ENCODE data around the gene ABCD1.

The ABCD1 gene

DNA sequence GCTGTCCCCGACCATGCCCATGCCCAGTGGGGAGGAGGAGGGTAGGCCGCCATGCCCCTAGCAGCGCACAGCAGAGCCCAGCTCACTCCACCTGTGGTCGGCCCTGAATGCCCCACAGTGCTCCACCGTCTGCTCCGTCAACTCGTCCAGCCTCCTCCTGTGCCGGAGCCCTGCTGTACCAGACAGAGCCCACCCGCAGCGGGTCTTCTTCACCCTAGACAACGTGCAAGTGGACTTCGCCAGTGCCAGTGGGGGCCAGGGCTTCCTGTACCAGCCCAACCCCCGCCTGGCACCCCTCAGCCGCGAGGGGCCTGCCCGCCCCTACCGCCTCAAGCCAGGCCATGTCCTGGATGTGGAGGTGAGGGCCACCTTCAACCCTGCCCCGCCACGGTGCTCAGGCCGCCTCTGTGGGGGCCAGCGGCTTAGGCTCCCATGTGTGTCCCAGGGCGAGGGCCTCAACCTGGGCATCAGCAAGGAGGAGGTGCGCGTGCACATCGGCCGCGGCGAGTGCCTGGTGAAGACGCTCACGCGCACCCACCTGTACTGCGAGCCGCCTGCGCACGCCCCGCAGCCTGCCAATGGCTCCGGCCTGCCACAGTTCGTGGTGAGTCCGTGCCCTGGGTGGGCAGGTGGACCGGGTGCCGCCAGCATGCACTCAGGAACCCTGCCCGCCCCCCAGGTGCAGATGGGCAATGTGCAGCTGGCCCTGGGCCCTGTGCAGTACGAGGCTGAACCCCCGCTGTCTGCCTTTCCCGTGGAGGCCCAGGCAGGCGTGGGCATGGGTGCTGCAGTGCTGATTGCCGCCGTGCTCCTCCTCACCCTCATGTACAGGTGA lies 49.3 kb downstream of the ABCD1 start:
- no peak for DNase-seq (ENCODE audit: low spot score)

DNA sequence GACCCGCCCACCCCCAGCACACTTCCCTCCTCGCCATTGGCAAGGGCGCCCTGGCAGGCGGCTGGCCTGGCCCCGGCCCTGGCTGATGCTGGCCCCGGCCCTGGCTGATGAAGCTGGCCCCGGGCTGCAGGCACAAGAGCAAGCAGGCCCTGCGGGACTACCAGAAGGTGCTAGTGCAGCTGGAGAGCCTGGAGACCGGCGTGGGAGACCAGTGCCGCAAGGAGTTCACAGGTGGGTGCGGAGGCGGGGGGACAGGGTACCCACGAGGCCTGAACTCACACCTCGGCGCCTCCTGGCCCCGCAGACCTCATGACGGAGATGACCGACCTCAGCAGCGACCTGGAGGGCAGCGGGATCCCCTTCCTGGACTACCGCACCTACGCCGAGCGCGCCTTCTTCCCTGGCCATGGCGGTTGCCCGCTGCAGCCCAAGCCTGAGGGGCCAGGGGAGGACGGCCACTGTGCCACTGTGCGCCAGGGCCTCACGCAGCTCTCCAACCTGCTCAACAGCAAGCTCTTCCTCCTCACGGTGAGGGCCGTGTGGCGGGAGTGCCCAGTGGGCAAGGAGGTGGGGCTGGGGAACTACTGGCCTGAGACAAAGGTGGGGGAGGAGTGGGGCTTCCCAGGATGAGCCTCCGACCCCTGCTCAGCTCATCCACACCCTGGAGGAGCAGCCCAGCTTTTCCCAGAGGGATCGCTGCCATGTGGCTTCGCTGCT lies 50.1 kb downstream of the ABCD1 start:
- DNase-seq (ENCODE audit: low spot score), result no peak

DNA sequence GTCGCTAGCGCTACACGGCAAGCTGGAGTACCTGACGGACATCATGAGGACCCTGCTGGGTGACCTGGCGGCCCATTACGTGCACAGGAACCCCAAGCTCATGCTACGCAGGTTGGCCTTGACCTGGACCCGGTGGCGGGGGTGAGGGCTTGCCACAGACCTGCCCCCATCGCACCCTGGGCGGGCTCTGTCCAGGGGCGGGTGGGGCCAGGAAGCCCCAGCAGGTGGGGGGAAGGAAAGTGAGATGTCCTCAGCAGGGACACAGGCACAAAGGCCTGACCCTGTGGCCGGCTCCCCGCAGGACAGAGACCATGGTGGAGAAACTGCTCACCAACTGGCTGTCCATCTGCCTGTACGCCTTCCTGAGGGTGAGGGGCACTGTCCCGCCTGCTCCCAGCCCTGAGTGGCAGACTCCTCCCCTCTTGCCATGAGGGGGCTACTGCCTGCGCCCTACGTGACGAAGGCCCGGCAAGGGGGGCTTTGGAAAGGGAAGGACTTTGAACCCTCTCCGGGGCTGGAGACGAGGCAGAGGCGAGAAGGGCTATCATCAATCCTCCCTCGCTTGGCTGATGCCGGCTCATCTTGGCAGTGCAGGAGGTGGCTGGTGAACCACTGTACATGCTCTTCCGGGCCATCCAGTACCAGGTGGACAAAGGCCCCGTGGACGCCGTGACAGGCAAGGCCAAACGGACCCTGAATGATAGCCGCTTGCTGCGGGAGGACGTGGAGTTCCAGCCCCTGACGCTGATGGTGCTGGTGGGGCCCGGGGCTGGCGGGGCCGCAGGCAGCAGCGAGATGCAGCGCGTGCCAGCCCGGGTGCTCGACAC lies 50.9 kb downstream of the ABCD1 start:
- DNase-seq (ENCODE audit: low spot score), result no peak

DNA sequence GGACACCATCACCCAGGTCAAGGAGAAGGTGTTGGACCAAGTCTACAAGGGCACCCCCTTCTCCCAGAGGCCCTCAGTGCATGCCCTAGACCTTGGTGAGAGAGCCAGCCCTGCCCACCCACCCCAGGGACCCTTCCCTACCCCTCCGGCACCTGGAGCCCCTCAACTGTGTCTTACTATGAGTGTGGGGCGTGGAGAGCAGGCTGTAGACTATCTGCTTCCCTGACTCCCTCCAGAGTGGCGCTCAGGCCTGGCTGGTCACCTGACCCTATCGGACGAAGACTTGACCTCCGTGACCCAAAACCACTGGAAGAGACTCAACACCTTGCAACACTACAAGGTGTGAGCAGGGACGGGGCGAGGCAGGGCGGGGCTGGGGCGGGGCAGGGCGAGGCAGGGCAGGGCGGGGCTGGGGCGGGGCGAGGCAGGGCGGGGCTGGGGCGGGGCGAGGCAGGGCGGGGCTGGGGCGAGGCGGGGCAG lies 51.5 kb downstream of the ABCD1 start:
- no peak for DNase-seq (ENCODE audit: low spot score)

- no peak for DNase-seq (ENCODE audit: low spot score)
Measured at GRCh38 chrX:153776611-153777045, 52.0 kb downstream of the ABCD1 start.

DNA sequence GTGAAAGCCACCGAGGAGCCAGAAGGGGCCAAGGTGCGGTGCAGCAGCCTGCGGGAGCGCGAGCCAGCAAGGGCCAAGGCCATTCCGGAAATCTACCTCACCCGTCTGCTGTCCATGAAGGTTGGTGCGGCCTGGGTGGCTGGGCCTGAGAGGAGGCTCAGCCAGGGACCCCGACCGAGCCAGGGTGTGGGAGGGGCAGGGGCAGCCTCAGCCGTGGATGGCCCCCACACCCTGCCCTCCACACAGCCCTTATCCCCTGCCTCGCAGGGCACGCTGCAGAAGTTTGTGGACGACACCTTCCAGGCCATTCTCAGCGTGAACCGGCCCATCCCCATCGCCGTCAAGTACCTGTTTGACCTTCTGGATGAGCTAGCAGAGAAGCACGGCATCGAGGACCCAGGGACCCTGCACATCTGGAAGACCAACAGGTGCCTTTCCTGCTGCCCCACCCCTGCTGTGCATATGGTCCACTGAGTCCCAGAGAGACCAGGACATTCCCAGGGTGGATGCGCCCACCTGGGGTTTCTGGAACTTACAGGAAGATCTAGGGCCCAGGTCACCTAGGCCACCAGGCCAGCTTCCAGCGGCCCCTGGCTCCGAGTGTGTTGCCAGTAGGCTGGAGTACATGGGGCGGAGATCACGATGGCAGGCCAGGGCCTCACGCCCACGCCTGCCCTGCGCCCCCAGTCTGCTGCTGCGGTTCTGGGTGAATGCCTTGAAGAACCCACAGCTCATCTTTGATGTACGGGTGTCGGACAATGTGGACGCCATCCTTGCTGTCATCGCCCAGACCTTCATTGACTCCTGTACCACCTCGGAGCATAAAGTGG lies 52.8 kb downstream of the ABCD1 start:
- DNase-seq (ENCODE audit: low spot score), result no peak

DNA sequence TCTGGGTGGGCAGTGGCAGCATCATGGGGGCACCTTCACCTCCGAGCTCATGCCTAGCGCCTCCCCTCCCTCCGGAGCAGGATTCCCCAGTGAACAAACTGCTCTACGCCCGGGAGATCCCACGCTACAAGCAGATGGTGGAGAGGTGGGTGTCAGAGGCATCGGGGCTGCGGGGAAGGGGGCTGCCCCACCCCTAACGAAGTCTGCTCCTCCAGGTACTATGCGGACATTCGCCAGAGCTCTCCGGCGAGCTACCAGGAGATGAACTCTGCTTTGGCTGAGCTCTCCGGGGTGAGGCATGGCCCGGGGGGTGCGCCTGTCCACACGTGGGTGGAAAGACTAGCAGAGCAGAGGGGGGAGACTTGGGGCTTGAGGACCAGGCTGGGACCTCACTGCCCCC lies 53.5 kb downstream of the ABCD1 start:
- no peak for DNase-seq (ENCODE audit: low spot score)

DNA sequence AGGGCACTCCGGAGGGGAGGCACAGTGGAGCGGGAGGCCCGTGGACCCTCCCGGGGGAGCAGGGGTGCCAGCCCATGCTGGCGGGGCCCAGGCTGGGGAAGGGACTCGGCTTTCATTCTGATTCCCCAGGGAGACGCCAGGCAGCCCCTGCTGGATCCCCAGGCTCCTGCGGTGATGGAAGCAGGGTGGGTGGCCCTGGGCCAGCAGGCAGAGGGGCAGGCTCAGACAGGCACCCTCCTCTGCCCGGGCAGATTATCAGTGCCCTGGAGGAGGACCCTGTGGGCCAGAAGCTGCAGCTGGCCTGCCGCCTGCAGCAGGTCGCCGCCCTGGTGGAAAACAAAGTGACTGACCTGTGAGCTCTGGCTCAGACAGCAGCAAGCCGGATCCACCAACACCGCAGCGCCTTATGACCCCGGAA lies 54.0 kb downstream of the ABCD1 start:
- DNase-seq (ENCODE audit: low spot score), result no peak

- no peak for DNase-seq (ENCODE audit: low spot score)
Measured at GRCh38 chrX:153779891-153780677, 55.4 kb downstream of the ABCD1 start.

DNA sequence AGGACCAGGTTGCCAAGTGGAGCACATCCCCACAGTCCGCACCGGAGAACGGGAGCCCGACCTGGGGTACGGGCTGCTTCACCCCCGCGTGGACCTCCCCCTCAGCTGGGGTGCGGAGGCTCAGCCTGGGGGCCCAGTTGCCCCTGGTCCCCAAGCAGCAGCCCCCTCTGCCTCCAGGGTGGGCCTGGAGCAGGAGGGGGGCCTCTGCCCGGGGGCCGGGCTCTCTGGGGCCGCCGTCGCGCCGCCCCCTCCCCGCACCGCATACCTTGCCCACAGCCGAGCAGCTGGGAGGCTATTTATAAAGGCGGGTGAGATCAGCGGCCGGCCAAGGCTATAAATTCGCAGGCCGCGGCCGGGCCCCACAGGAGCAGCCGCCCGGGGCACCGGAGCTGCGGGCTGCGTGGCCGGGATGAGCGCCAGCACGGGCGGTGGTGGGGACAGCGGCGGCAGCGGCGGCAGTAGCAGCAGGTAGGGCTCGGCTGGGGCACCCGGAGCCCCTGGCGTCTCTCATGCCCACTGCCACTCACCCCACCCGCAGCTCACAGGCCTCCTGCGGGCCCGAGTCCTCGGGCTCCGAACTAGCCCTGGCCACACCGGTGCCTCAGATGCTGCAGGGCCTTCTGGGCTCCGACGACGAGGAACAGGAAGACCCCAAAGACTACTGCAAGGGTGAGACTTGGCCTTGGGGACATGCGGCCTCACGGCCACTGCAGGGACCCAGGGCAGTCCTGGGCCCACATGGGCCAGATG lies 56.2 kb downstream of the ABCD1 start, which contains the start of gene SRPK3:
Gene SRPK3 (plus strand): TSS at position 364 of the 750 bp plus-strand sequence. CDS start 46 bp downstream, at position 410.
- peak; percentile 72 for DNase-seq (ENCODE audit: low spot score)

GRCh38 chrX:153781428-153782047 lies 56.9 kb downstream of the ABCD1 start:
- no peak for DNase-seq (ENCODE audit: low spot score)

DNA sequence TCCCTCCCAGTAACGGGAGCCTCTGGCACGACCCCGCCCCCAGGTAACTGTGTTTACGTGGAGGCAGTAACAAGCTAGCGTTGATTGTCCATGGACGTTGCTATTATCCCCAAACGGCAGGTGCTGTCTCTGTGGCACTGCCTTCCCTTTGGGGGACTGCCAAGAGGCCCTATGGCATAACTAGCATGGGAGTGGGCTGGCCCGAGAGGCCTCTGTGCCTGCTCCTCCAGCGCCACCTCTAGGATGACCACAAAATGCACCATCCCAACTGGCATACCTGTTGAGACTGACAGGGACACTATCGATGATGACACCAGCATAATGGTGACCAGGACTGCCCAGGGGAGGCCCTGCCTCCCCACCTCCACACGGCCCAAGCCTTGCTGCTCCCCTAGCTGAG lies 57.7 kb downstream of the ABCD1 start:
- no peak for DNase-seq (ENCODE audit: low spot score)

DNA sequence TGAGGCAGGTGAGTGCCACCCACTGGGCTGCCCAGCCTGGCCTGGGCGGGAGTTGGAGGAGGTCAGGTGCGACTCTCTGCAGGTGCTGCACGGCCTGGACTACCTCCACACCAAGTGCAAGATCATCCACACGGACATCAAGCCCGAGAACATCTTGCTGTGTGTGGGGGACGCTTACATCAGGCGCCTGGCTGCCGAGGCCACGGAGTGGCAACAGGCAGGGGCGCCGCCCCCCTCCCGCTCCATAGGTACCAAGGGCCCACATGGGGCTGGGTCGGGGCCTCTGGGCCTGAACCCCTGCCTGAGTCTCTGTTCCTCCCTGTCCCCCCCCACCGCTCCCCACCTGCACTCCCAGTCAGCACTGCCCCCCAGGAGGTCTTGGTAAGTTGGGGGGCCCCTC lies 58.2 kb downstream of the ABCD1 start:
- no peak for DNase-seq (ENCODE audit: low spot score)

DNA sequence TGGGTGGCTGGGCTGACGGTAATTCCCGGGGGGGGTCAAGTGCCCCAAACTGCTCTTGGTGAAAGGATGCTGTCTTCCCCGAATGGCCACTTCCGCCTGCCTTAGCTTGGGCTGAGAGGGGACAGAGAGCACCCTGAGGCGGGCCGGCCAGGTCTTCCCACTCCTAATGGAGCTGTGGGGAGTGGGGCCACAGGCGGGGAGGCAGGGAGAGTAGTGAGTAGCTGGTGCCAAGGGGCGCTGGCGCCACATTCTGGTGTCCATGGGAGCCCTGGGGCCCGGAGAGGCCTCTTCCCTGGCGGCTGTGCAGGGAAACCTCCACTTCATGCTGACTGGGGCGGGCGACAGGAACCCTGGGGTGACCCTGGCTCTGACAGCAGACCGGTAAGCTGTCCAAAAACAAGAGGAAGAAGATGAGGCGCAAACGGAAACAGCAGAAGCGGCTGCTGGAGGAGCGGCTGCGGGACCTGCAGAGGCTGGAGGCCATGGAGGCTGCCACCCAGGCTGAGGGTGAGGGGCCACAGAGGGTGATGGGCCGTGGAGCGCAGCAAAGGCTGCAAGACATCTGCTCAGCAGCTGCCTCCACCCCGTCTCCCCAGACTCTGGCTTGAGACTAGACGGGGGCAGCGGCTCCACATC lies 58.8 kb downstream of the ABCD1 start:
- no peak for DNase-seq (ENCODE audit: low spot score)

DNA sequence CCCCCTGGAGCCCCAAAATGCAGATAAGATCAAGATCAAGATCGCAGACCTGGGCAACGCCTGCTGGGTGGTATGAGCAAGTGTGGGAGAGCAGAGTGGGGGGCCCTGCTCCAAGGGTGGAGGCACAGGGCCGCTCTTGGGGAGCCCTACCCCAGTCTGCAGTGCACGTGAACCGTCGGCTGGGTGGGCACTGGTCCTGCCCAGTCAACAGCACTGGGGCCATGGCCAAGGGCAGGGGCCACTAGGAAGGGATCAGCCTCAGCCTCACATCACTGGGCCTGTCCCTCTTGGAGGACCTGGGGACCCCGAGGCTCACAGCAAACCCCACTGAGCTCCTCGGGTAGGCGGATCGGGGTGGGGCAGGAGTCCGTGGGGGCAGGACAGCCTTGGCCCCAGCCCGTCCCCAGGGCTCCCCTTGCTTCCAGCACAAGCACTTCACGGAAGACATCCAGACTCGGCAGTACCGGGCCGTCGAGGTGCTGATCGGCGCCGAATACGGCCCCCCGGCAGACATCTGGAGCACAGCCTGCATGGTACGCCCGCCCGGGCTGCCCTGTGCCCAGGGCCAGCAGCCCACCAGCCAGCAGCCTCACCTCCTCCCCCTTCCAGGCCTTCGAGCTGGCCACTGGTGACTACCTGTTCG lies 59.8 kb downstream of the ABCD1 start:
- DNase-seq (ENCODE audit: low spot score), result no peak

DNA sequence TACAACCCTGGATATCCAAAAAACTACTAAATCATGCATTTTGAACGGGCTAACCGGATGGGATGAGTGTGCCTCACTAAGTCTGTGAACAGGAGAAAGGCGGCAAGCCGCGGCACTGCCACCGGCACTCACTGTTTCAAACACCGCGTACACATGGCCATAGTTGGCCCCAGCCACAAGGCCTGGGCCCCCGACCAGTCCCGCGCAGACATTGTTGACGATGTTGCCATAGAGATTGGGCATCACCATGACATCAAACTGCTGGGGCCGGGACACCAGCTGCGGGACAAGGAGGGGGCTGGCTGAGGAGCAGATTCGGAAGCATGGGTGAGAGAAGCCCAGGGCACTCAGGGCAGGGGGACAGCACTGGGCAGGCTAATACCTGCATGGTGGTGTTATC lies 62.0 kb downstream of the ABCD1 start:
- no peak for DNase-seq (ENCODE audit: low spot score)

- DNase-seq (ENCODE audit: low spot score), result no peak
Measured at GRCh38 chrX:153789654-153790053, 65.0 kb downstream of the ABCD1 start.

GRCh38 chrX:153791104-153791852 lies 66.6 kb downstream of the ABCD1 start:
- DNase-seq (ENCODE audit: low spot score), result no peak
